WTC11 (cell line): Measurements from ENCODE around the gene ITPRIP. TPM values are rescaled to one million over a fixed set of nuclear protein-coding genes. Genes with fewer than 3 reads are reported as not detected.
A peak's percentile ranks its signal among the peaks of the same experiment; 100 is the strongest.

Experiments
- ATAC-seq: fragments of 200-7000 bp; cut with Tn5 transposase; 2 replicates; pipeline ENCODE4 v1.10.0; 2021; ENCODE audit warnings: mild to moderate bottlenecking, moderate library complexity
- CTCF ChIA-PET: fragments of 300-600 bp; sonication (Branson Sonifier 250); formaldehyde crosslinking; loops from one replicate; lab custom pipeline; 2021; ENCODE audit warnings: antibody characterized with exemption; lab: Charles Lee
- POLR2A ChIA-PET: fragments of 350-600 bp; sonication (Branson Sonifier 250); formaldehyde crosslinking; loops from one replicate; lab custom pipeline; 2021; ENCODE audit warnings: antibody characterized with exemption; lab: Charles Lee
- DNase-seq: peaks from one replicate; pipeline ENCODE4 v3.0.0; 2021; ENCODE audit warnings: low spot score
- H3K27ac Mint-ChIP-seq: 2 replicates; pipeline ENCODE4 v1.8.0; 2021; ENCODE audit warnings: mixed read lengths
- H3K27me3 Mint-ChIP-seq: 2 replicates; pipeline ENCODE4 v1.8.0; 2021; ENCODE audit warnings: low read depth, mild to moderate bottlenecking, moderate library complexity, mixed read lengths
- H3K36me3 Mint-ChIP-seq: 2 replicates; pipeline ENCODE4 v1.8.0; 2021; ENCODE audit warnings: mixed read lengths
- H3K4me1 Mint-ChIP-seq: 2 replicates; pipeline ENCODE4 v1.8.0; 2022; ENCODE audit warnings: mixed read lengths
- H3K4me3 Mint-ChIP-seq: 2 replicates; pipeline ENCODE4 v1.8.0; 2021; ENCODE audit warnings: mild to moderate bottlenecking, moderate library complexity, mixed read lengths
- H3K9me3 Mint-ChIP-seq: 2 replicates; pipeline ENCODE4 v1.8.0; 2021; ENCODE audit warnings: mixed read lengths
- ATF3 ChIP-seq: sonication (generic); formaldehyde crosslinking; conservative IDR thresholded peaks from 2 replicates; pipeline ENCODE4 v1.8.1; 2022; ENCODE audit warnings: mild to moderate bottlenecking, missing genetic modification reagents
- CBFB ChIP-seq: sonication (generic); formaldehyde crosslinking; IDR thresholded peaks from 2 replicates; pipeline ENCODE4 v1.8.1; 2022; ENCODE audit warnings: mild to moderate bottlenecking, low read depth, missing genetic modification reagents
- E2F1 ChIP-seq: sonication (generic); formaldehyde crosslinking; IDR thresholded peaks from 2 replicates; pipeline ENCODE4 v1.8.0; 2022; ENCODE audit warnings: mild to moderate bottlenecking, missing genetic modification reagents
- EMX1 ChIP-seq: fragments of 250-450 bp; sonication (Bioruptor Pico); IDR thresholded peaks from 2 replicates; pipeline ENCODE4 v1.8.0; 2021; ENCODE audit warnings: mild to moderate bottlenecking
- FOXK1 ChIP-seq: sonication (generic); formaldehyde crosslinking; IDR thresholded peaks from 2 replicates; pipeline ENCODE4 v1.8.0; 2022; ENCODE audit warnings: mild to moderate bottlenecking, moderate library complexity, missing genetic modification reagents
- FOXP4 ChIP-seq: sonication (generic); formaldehyde crosslinking; IDR thresholded peaks from 2 replicates; pipeline ENCODE4 v1.8.0; 2022; ENCODE audit warnings: mild to moderate bottlenecking, missing genetic modification reagents
- GABPB1 ChIP-seq: sonication (generic); formaldehyde crosslinking; IDR thresholded peaks from 2 replicates; pipeline ENCODE4 v1.8.1; 2023; ENCODE audit warnings: mild to moderate bottlenecking, missing genetic modification reagents
- GRHL2 ChIP-seq: fragments of 250-450 bp; sonication (Bioruptor Pico); IDR thresholded peaks from 2 replicates; pipeline ENCODE4 v1.8.0; 2022; ENCODE audit warnings: mild to moderate bottlenecking, moderate library complexity; ENCODE audit not compliant: insufficient replicate concordance, severe bottlenecking
- JUN ChIP-seq: sonication (generic); formaldehyde crosslinking; IDR thresholded peaks from 2 replicates; pipeline ENCODE4 v1.8.0; 2023; ENCODE audit warnings: mild to moderate bottlenecking, missing genetic modification reagents
- SMAD4 ChIP-seq: sonication (generic); formaldehyde crosslinking; IDR thresholded peaks from 2 replicates; pipeline ENCODE4 v1.8.0; 2022; ENCODE audit warnings: mild to moderate bottlenecking, missing genetic modification reagents
- SOX15 ChIP-seq: fragments of 250-450 bp; sonication (Bioruptor Pico); IDR thresholded peaks from 2 replicates; pipeline ENCODE4 v1.9.0; 2021; ENCODE audit warnings: mild to moderate bottlenecking
- TCF7 ChIP-seq: sonication (generic); formaldehyde crosslinking; IDR thresholded peaks from 2 replicates; pipeline ENCODE4 v1.8.0; 2022; ENCODE audit warnings: mild to moderate bottlenecking, low read depth, missing genetic modification reagents, moderate library complexity
- USF2 ChIP-seq: sonication (generic); formaldehyde crosslinking; IDR thresholded peaks from 2 replicates; pipeline ENCODE4 v1.8.1; 2023; ENCODE audit warnings: mild to moderate bottlenecking, missing genetic modification reagents, moderate library complexity
- ZBTB21 ChIP-seq: sonication (generic); formaldehyde crosslinking; IDR thresholded peaks from 2 replicates; pipeline ENCODE4 v1.8.1; 2023; ENCODE audit warnings: mild to moderate bottlenecking, missing genetic modification reagents, borderline replicate concordance
- ZNF416 ChIP-seq: fragments of 250-450 bp; sonication (Bioruptor Pico); IDR thresholded peaks from 2 replicates; pipeline ENCODE4 v1.9.0; 2021; ENCODE audit warnings: mild to moderate bottlenecking, inconsistent platforms
- ZNF671 ChIP-seq: fragments of 250-450 bp; sonication (Bioruptor Pico); IDR thresholded peaks from 2 replicates; pipeline ENCODE4 v1.8.0; 2021; ENCODE audit warnings: mild to moderate bottlenecking
- total RNA-seq: library from RNA; stranded (reverse); gene quantifications from 3 replicates; pipeline ENCODE4 v1.2.3, GENCODE V29; 2021
- TF ChIP-seq, protein P1 (sequence below): sonication (generic); formaldehyde crosslinking; IDR thresholded peaks from 2 replicates; pipeline ENCODE4 v1.8.0; 2022; ENCODE audit warnings: mild to moderate bottlenecking, missing genetic modification reagents
- TF ChIP-seq, protein P2 (sequence below): fragments of 250-450 bp; sonication (Bioruptor Pico); IDR thresholded peaks from 2 replicates; pipeline ENCODE4 v1.9.0; 2021; ENCODE audit warnings: mild to moderate bottlenecking
- TF ChIP-seq, protein P3 (sequence below): fragments of 250-450 bp; sonication (Bioruptor Pico); IDR thresholded peaks from 2 replicates; pipeline ENCODE4 v1.9.0; 2021; ENCODE audit warnings: moderate library complexity, mild to moderate bottlenecking, inconsistent platforms, borderline replicate concordance

ITPRIP gene
- total RNA-seq, 1 experiment from 2014 or later = 16.8 TPM

- no peak for DNase-seq
- no peak overlapping the region for H3K27ac Mint-ChIP-seq
- CTCF ChIA-PET = interaction anchor here (1.7 to 4.4 kb wide), 4 partner anchors 8 to 55 kb away, joined by 5 to 19 read pairs (median 9); partner anchors contain the start of genes CFAP58 and ITPRIP
- no peaks in the 10 kb centered on the region for H3K27me3 Mint-ChIP-seq
- peaks cover 5% of the 10 kb centered on the region; the same call in 1 of the 2 replicates for H3K36me3 Mint-ChIP-seq
- TF ChIP-seq CBFB (no peak), ATF3 (CRISPR knock-in tag) (no peak), USF2 (no peak), SMAD4 (CRISPR knock-in tag) (no peak), JUN (CRISPR knock-in tag) (no peak)
- TF ChIP-seq, protein P1, sequence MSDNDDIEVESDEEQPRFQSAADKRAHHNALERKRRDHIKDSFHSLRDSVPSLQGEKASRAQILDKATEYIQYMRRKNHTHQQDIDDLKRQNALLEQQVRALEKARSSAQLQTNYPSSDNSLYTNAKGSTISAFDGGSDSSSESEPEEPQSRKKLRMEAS (CRISPR knock-in tag) = no peak
- TF ChIP-seq, protein P2, sequence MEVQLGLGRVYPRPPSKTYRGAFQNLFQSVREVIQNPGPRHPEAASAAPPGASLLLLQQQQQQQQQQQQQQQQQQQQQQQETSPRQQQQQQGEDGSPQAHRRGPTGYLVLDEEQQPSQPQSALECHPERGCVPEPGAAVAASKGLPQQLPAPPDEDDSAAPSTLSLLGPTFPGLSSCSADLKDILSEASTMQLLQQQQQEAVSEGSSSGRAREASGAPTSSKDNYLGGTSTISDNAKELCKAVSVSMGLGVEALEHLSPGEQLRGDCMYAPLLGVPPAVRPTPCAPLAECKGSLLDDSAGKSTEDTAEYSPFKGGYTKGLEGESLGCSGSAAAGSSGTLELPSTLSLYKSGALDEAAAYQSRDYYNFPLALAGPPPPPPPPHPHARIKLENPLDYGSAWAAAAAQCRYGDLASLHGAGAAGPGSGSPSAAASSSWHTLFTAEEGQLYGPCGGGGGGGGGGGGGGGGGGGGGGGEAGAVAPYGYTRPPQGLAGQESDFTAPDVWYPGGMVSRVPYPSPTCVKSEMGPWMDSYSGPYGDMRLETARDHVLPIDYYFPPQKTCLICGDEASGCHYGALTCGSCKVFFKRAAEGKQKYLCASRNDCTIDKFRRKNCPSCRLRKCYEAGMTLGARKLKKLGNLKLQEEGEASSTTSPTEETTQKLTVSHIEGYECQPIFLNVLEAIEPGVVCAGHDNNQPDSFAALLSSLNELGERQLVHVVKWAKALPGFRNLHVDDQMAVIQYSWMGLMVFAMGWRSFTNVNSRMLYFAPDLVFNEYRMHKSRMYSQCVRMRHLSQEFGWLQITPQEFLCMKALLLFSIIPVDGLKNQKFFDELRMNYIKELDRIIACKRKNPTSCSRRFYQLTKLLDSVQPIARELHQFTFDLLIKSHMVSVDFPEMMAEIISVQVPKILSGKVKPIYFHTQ (CRISPR knock-in tag) = no peak
- POLR2A ChIA-PET = interaction anchor here (1.0 kb wide), 1 partner anchor 9 kb away, joined by 3 read pairs; no protein-coding TSS in a partner anchor
- no peaks in the 10 kb centered on the region for H3K9me3 Mint-ChIP-seq
- peaks cover 97% of the 10 kb centered on the region for H3K4me1 Mint-ChIP-seq
- ATAC-seq = no peak
- no peak overlapping the region for H3K4me3 Mint-ChIP-seq
These were observed 8.5 kb downstream of the ITPRIP start for GRCh38 chr10:104329735-104330134.

GRCh38 chr10:104328896-104329710 is 9.2 kb downstream of the ITPRIP start:
- TF ChIP-seq ZBTB21 (CRISPR knock-in tag) (0 out of 2 replicates have a peak, but pooled peaks have one; percentile 20), FOXP4 (0 out of 2 replicates have a peak, but pooled peaks have one; percentile 54), TCF7 (no peak), ATF3 (CRISPR knock-in tag) (no peak), GABPB1 (CRISPR knock-in tag) (peak; percentile 93)
- ChIA-PET CTCF (interaction anchor here (0.6 to 4.4 kb wide), 6 partner anchors 9 to 170 kb away, joined by 3 to 19 read pairs (median 7); partner anchors contain the start of genes CFAP58 and ITPRIP), POLR2A (interaction anchor here (1.0 kb wide), 1 partner anchor 8 kb away, joined by 3 read pairs; no protein-coding TSS in a partner anchor)
- DNase-seq (no peak), ATAC-seq (peak; percentile 40)
- Mint-ChIP-seq H3K9me3 (no peaks in the 10 kb centered on the region), H3K4me3 (peak overlapping the region; percentile 52), H3K36me3 (peaks cover 5% of the 10 kb centered on the region; the same call in 1 of the 2 replicates), H3K4me1 (peaks cover 97% of the 10 kb centered on the region), H3K27me3 (no peaks in the 10 kb centered on the region), H3K27ac (peak overlapping the region; percentile 98)

GRCh38 chr10:104328646-104328895 is 9.7 kb downstream of the ITPRIP start:
- no peak for ATAC-seq
- H3K36me3 Mint-ChIP-seq = peaks cover 5% of the 10 kb centered on the region; the same call in 1 of the 2 replicates
- no peaks in the 10 kb centered on the region for H3K9me3 Mint-ChIP-seq
- H3K4me1 Mint-ChIP-seq = peaks cover 97% of the 10 kb centered on the region
- H3K4me3 Mint-ChIP-seq = peak overlapping the region; percentile 52
- H3K27me3 Mint-ChIP-seq = no peaks in the 10 kb centered on the region
- DNase-seq = no peak
- peak overlapping the region; percentile 98 for H3K27ac Mint-ChIP-seq
- ChIA-PET CTCF (interaction anchor here (0.6 to 4.4 kb wide), 6 partner anchors 9 to 171 kb away, joined by 3 to 19 read pairs (median 7); partner anchors contain the start of genes CFAP58 and ITPRIP), POLR2A (interaction anchor here (0.6 kb wide), 1 partner anchor 9 kb away, joined by 3 read pairs; the partner anchor contains the start of gene ITPRIP)
- no peak for TF ChIP-seq FOXK1 (CRISPR knock-in tag)
- TF ChIP-seq E2F1 (CRISPR knock-in tag) = no peak
- TF ChIP-seq EMX1 = no peak
- TF ChIP-seq ZNF671 = no peak
- TF ChIP-seq, protein P3, sequence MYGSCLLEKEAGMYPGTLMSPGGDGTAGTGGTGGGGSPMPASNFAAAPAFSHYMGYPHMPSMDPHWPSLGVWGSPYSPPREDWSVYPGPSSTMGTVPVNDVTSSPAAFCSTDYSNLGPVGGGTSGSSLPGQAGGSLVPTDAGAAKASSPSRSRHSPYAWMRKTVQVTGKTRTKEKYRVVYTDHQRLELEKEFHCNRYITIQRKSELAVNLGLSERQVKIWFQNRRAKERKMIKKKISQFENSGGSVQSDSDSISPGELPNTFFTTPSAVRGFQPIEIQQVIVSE (CRISPR knock-in tag) = no peak
- no peak for TF ChIP-seq ZNF416 (CRISPR knock-in tag)
- TF ChIP-seq GRHL2 (CRISPR knock-in tag) = no peak
- no peak for TF ChIP-seq SOX15 (CRISPR knock-in tag)
- no peak for TF ChIP-seq FOXP4
